ENCODE data around the gene MLEC. TPM values are rescaled to one million over a fixed set of nuclear protein-coding genes. Genes with fewer than 3 reads are reported as not detected.

MLEC gene
- total and polyA plus RNA-seq, 9 of the 15 experiments (the other 6 are each of a cell fraction or from before 2014, with no cell fraction given) = 18.5 to 108 (median 57.8) TPM

DNA sequence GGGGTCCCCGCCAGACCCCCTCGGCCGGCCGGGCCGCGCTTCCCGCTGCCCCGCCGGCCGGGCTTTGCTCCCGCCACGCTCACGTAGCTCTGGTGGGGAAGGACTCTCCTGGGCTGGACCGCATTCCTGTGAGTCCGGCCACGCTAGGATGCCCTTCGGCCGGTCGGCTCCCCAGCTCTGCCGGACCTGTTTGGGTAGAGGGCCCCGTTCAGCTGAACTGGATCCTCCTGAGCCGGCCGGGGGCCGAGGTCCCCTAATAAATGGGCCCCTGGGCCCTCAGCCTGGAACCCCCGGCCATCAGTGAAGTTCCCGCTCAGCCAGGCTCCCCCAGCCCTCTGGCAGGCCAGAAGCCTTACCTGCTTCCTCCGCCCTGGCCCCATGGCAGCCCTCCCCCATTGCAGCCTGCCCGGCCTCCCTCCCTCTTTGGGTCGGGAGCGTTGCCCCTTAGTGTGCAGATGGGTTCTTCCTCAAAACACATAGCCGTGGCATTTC lies 23.9 kb downstream of the MLEC start (continued):
- 0 out of 2 replicates have a peak, but pooled peaks have one; percentile 50 for TF ChIP-seq RBM14 (IDR thresholded peaks at IDR 0.05; ENCODE audit: borderline replicate concordance, insufficient read depth, low read depth, low read length)
- no peak for TF ChIP-seq CHD7 (IDR thresholded peaks at IDR 0.05; ENCODE audit: low read depth, low read length)
- TF ChIP-seq HMGN3 (IDR thresholded peaks at IDR 0.05; ENCODE audit: borderline replicate concordance, extremely low read depth, insufficient read length, low read depth, low read length) = peak; percentile 21
- no peak for TF ChIP-seq RBM39 (optimal IDR thresholded peaks at IDR 0.05; ENCODE audit: low read depth, low read length)
- TF ChIP-seq BACH1 (tag; IDR thresholded peaks at IDR 0.05) = no peak
- TF ChIP-seq SP1 (CRISPR knock-in tag; IDR thresholded peaks at IDR 0.05) = no peak
- TF ChIP-seq FOXP1 (CRISPR knock-in tag; IDR thresholded peaks at IDR 0.05) = no peak
- TF ChIP-seq, protein P1, sequence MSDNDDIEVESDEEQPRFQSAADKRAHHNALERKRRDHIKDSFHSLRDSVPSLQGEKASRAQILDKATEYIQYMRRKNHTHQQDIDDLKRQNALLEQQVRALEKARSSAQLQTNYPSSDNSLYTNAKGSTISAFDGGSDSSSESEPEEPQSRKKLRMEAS (CRISPR knock-in tag; IDR thresholded peaks at IDR 0.05) = 0 out of 2 replicates have a peak, but pooled peaks have one; percentile 7
- TF ChIP-seq ZNF444 (CRISPR knock-in tag; IDR thresholded peaks at IDR 0.05) = peak; percentile 72; the same call in 1 of the 2 replicates
- TF ChIP-seq HIVEP1 (CRISPR knock-in tag; IDR thresholded peaks at IDR 0.05) = no peak
- no peak for TF ChIP-seq NFE2L1 (tag; IDR thresholded peaks at IDR 0.05; ENCODE audit: borderline replicate concordance, low read depth)
- TF ChIP-seq KLF10 (CRISPR knock-in tag; IDR thresholded peaks at IDR 0.05) = no peak
- no peak for TF ChIP-seq PTBP1 (IDR thresholded peaks at IDR 0.05; ENCODE audit: low read depth, low read length)
